Endothelial cell of umbilical vein (primary cell): ENCODE data around the gene RYR1. TPM values are rescaled to one million over a fixed set of nuclear protein-coding genes. Genes with fewer than 3 reads are reported as not detected.

Experiments used
- BruUV-seq: library from RNA; stranded (reverse); fragments of 400-500 nt; replicated peaks from 2 replicates; lab custom pipeline; 2021; lab: Mats Ljungman, UMichigan
- CTCF ChIA-PET: fragments of 300-600, 350-600 bp; sonication (Branson Sonifier 250); formaldehyde crosslinking; loops from one replicate; lab custom pipeline; 2021; ENCODE audit warnings: antibody characterized with exemption, inconsistent platforms; lab: Charles Lee
- POLR2A ChIA-PET: fragments of 300-600, 350-600 bp; sonication (Branson Sonifier 250); formaldehyde crosslinking; loops from one replicate; lab custom pipeline; 2021; ENCODE audit warnings: antibody characterized with exemption, inconsistent platforms; lab: Charles Lee
- DNase-seq: peaks from one replicate; pipeline ENCODE4 v3.0.0-alpha.2; 2011; ENCODE audit warnings: low read depth, low spot score
- FAIRE-seq: peaks from 2 replicates; lab custom pipeline; 2011; peaks lifted over from hg19 to GRCh38; lab: Jason Lieb, UNC
- H2AFZ ChIP-seq: 2 replicates; pipeline ENCODE4 v1.6.0; 2012; ENCODE audit warnings: low read depth, low read length, control low read depth, inconsistent platforms
- H3K27ac ChIP-seq: 2 replicates; pipeline ENCODE4 v1.5.1; 2011; ENCODE audit warnings: low read depth, mild to moderate bottlenecking, control low read depth, low read length, moderate library complexity; ENCODE audit not compliant: insufficient read depth
- H3K27me3 ChIP-seq, 2 experiments: 2 replicates each; pipeline versions ENCODE4 v1.6.0 to v1.6.1; 2011; ENCODE audit warnings: low read length in 2 of 2, mixed read lengths in 1 of 2; ENCODE audit not compliant: control insufficient read depth in 2 of 2, insufficient read depth in 2 of 2
- H3K36me3 ChIP-seq, 2 experiments: 2 replicates in 1 of 2; 3 replicates in 1 of 2; pipeline ENCODE4 v1.5.1; 2011; ENCODE audit warnings: low read length in 2 of 2, mild to moderate bottlenecking in 1 of 2, moderate library complexity in 1 of 2; ENCODE audit not compliant: control insufficient read depth in 2 of 2, insufficient read depth in 2 of 2; ENCODE audit errors: extremely low read depth in 1 of 2
- H3K4me1 ChIP-seq: 3 replicates; pipeline ENCODE4 v1.5.1; 2011; ENCODE audit warnings: mild to moderate bottlenecking, low read length; ENCODE audit not compliant: control insufficient read depth, insufficient read depth; ENCODE audit errors: extremely low read depth
- H3K4me2 ChIP-seq: 2 replicates; pipeline ENCODE4 v1.6.1; 2011; ENCODE audit warnings: low read length, control low read depth, mixed read lengths; ENCODE audit not compliant: insufficient read depth
- H3K4me3 ChIP-seq, 3 experiments: fragments of 200-600 bp in 1 of 3; sonication (generic), shearing (Covaris generic) in 1 of 3; replicated peaks in 1 of 3; 2 replicates each; pipeline ENCODE4 v1.5.1; 2011 to 2016; ENCODE audit warnings: control low read depth in 3 of 3, low read length in 3 of 3, mild to moderate bottlenecking in 2 of 3, inconsistent platforms in 1 of 3, low read depth in 1 of 3, moderate library complexity in 1 of 3; ENCODE audit not compliant: insufficient read depth in 1 of 3
- H3K79me2 ChIP-seq: 2 replicates; pipeline ENCODE4 v1.6.0; 2012; ENCODE audit warnings: low read length, inconsistent platforms; ENCODE audit not compliant: control insufficient read depth, insufficient read depth
- H3K9ac ChIP-seq: replicated peaks from 2 replicates; pipeline ENCODE3; 2011; ENCODE audit warnings: low read length, control low read depth; ENCODE audit not compliant: insufficient read depth; ENCODE audit errors: extremely low read depth
- H3K9me1 ChIP-seq: replicated peaks from 3 replicates; pipeline ENCODE4 v1.6.0; 2011; ENCODE audit warnings: mild to moderate bottlenecking, low read length; ENCODE audit not compliant: control insufficient read depth, insufficient read depth; ENCODE audit errors: extremely low read depth
- H3K9me3 ChIP-seq: replicated peaks from 2 replicates; pipeline ENCODE4 v1.5.1; 2012; ENCODE audit warnings: low read length, inconsistent platforms; ENCODE audit not compliant: control insufficient read depth, insufficient read depth
- H4K20me1 ChIP-seq: replicated peaks from 2 replicates; pipeline ENCODE3; 2011; ENCODE audit warnings: mild to moderate bottlenecking, low read length; ENCODE audit not compliant: control insufficient read depth, insufficient read depth; ENCODE audit errors: extremely low read depth
- EZH2 ChIP-seq: IDR thresholded peaks from 2 replicates; pipeline ENCODE4 v1.6.1; 2012; ENCODE audit warnings: borderline replicate concordance, low read depth, mild to moderate bottlenecking, moderate library complexity, low read length, inconsistent platforms; ENCODE audit not compliant: severe bottlenecking
- FOS ChIP-seq: IDR thresholded peaks from 2 replicates; pipeline ENCODE4 v1.6.1; 2011; ENCODE audit warnings: mild to moderate bottlenecking, low read length, moderate library complexity, borderline replicate concordance; ENCODE audit not compliant: insufficient read depth
- MYC ChIP-seq: IDR thresholded peaks from one replicate; pipeline ENCODE4 v1.6.1; 2011; ENCODE audit warnings: mild to moderate bottlenecking, low read depth, low read length
- POLR2A ChIP-seq: IDR thresholded peaks from 2 replicates; pipeline ENCODE4 v1.6.1; 2012; ENCODE audit warnings: low read depth, mild to moderate bottlenecking, control low read depth, low read length
- POLR2AphosphoS5 ChIP-seq: IDR thresholded peaks from 2 replicates; pipeline ENCODE4 v1.6.1; 2012; ENCODE audit warnings: low read depth, mild to moderate bottlenecking, control low read depth, low read length, moderate library complexity; ENCODE audit not compliant: insufficient read depth
- dilution Hi-C: fragments of 300-500 bp; cut with MboI; formaldehyde crosslinking; loops from one replicate; pipeline ENCODE4 v1.15.0; 2019; ENCODE audit warnings: low sequenced_read_pairs; ENCODE audit not compliant: extremely low pct_ligation_motif_present
- intact Hi-C: fragments of 100-400 bp; cut with micrococcal nuclease; formaldehyde crosslinking; loops from one replicate; pipeline ENCODE4 v1.10.0; 2022
- polyA plus RNA-seq, 4 experiments: library from polyadenylated mRNA; depleted of rRNA in 3 of 4; stranded (reverse) in 3 of 4; unstranded in 1 of 4; fragments of >200 nt; gene quantifications; 2 replicates each; pipeline versions ENCODE4 v1.2.1 to v1.2.3, GENCODE V29; 2011 to 2012; ENCODE audit warnings: missing spikeins in 1 of 4
- total RNA-seq: library from RNA; stranded (reverse); gene quantifications from 2 replicates; pipeline ENCODE4 v1.2.3, GENCODE V29; 2021
- TF ChIP-seq, protein P1 (sequence below), 2 donors: IDR thresholded peaks; 1 replicate in 1 of 2; 2 replicates in 1 of 2; pipeline ENCODE4 v1.5.1; 2011; ENCODE audit warnings: low read length in 2 of 2, mild to moderate bottlenecking in 2 of 2, moderate library complexity in 2 of 2, control low read depth in 1 of 2, inconsistent platforms in 1 of 2, low read depth in 1 of 2; ENCODE audit not compliant: insufficient read depth in 1 of 2; ENCODE audit errors: extremely low read depth in 1 of 2

RYR1 gene
- total and polyA plus RNA-seq, 2 donors (not counting 3 experiments of a cell fraction or from before 2014, with no cell fraction given), result under 0.01 to 0.02 TPM

DNA sequence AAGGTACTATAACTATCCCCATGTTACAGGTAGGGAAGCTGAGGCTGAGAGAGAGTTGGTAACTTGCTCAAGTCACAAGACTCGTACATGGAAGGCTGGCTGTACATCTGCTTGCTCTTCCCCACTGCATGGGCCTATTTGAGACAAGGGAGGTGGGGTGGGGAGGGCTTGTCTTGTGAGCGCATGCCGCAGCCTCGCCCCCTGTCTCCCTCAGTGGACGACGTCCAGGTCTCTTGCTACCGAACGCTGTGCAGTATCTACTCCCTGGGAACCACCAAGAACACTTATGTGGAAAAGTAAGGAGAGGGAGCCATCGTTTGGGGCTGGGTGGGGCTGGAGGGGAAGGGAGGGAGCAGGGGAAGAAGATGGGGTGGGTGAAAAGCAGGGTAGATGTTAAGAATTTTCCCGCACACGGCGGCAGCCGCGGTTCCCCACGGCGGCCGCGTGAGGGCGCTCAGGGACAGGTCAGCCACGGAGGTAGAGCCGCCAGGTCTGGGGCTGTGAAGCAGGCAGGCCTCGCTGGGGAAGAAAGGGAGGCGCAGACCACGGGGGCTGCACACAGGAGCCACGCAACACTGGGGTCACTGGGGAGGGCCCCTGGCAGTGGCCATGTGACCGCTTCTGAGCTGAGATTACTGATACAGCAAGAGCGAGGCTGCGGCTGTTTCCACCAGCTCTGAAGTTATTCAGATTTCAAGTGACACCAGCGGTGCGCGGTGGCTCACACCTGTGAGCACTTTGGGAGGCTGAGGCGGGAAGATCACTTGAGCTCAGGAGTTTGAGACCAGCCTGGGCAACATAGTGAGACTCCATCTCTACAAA is 81.5 kb downstream of the RYR1 start:
- Histone ChIP-seq H2AFZ (peak overlapping the region; percentile 77), H4K20me1 (no peaks in the 10 kb centered on the region), H3K4me3 (no peak overlapping the region), H3K4me1 (no peaks in the 10 kb centered on the region), H3K27me3 (no peaks in the 10 kb centered on the region), H3K9me1 (no peaks in the 10 kb centered on the region), H3K79me2 (no peaks in the 10 kb centered on the region), H3K36me3 (no peaks in the 10 kb centered on the region), H3K9ac (no peak overlapping the region), H3K4me2 (no peak overlapping the region), H3K9me3 (no peaks in the 10 kb centered on the region), H3K27ac (no peak overlapping the region)
- peak; percentile 52 for DNase-seq
- CTCF ChIA-PET, result interaction anchor here (0.7 to 7.3 kb wide), 9 partner anchors 8 to 523 kb away, joined by 3 to 43 read pairs (median 5); partner anchors contain the start of genes EIF3K, FAM98C and MAP4K1
- peak; percentile 76 for FAIRE-seq
- dilution Hi-C loops, result no loop called here
- intact Hi-C loops, result loop anchor here (1.0 to 2.0 kb wide), 4 partner anchors 112 to 415 kb away; partner anchors contain the start of genes FAM98C, MRPS12 and SARS2
- BruUV-seq, result no TSS peak
- TF ChIP-seq EZH2 (no peak), POLR2AphosphoS5 (no peak), POLR2A (no peak), FOS (no peak), MYC (no peak)
- TF ChIP-seq, protein P1, sequence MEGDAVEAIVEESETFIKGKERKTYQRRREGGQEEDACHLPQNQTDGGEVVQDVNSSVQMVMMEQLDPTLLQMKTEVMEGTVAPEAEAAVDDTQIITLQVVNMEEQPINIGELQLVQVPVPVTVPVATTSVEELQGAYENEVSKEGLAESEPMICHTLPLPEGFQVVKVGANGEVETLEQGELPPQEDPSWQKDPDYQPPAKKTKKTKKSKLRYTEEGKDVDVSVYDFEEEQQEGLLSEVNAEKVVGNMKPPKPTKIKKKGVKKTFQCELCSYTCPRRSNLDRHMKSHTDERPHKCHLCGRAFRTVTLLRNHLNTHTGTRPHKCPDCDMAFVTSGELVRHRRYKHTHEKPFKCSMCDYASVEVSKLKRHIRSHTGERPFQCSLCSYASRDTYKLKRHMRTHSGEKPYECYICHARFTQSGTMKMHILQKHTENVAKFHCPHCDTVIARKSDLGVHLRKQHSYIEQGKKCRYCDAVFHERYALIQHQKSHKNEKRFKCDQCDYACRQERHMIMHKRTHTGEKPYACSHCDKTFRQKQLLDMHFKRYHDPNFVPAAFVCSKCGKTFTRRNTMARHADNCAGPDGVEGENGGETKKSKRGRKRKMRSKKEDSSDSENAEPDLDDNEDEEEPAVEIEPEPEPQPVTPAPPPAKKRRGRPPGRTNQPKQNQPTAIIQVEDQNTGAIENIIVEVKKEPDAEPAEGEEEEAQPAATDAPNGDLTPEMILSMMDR (IDR thresholded peaks at IDR 0.05; ENCODE audit: extremely low read depth in 1 of 2, insufficient read depth in 1 of 2, low read depth in 1 of 2, low read length in 2 of 2), result peak; percentile 72 to 95
- POLR2A ChIA-PET, result no interaction called here
